KBM-7 (cell line): ENCODE measurements around the gene RCC1.
A peak's percentile ranks its signal among the peaks of the same experiment; 100 is the strongest.
"Not testable (repeated sequence)": the region's sequence is repeated elsewhere in the genome, so short reads cannot be mapped to it uniquely, and the experiment has no call there.

ENCODE experiments used
- DNase-seq: peaks from one replicate; pipeline ENCODE4 v3.0.0-alpha.2; 2015
- in situ Hi-C: fragments of 300-500 bp; cut with MboI; formaldehyde crosslinking; loops from 2 replicates; pipeline ENCODE4 v1.14.3; 2020; ENCODE audit warnings: low sequenced_read_pairs, low pct_unique_long_range_greater_than_20kb, mixed read lengths

RCC1 gene

DNA sequence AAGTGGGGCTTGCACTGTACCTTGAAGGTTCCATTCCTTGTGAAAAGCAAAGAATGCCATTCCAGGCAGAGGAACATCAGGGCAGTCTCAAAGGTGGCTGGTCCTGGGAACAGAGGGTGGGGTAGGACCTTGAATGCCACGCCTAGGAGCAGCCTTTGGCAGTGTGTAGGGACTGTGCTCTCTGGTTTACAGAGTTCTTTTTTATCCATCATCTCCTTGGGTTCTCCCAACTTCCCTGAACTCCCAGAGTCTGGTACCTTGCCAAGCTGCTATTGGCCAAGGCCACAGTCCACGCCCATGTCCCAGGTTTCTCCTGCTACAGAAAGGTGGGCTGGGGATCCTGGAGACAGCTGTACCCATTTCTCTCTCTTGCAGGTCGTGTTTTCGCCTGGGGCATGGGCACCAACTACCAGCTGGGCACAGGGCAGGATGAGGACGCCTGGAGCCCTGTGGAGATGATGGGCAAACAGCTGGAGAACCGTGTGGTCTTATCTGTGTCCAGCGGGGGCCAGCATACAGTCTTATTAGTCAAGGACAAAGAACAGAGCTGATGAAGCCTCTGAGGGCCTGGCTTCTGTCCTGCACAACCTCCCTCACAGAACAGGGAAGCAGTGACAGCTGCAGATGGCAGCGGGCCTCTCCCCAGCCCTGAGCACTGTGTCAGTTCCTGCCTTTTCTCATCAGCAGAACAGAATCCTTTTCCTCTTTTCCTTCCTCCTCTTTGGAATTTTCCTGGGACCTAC, 31.8 kb downstream of the RCC1 start:
- in situ Hi-C loops = no loop called here
- DNase-seq = no peak

DNA sequence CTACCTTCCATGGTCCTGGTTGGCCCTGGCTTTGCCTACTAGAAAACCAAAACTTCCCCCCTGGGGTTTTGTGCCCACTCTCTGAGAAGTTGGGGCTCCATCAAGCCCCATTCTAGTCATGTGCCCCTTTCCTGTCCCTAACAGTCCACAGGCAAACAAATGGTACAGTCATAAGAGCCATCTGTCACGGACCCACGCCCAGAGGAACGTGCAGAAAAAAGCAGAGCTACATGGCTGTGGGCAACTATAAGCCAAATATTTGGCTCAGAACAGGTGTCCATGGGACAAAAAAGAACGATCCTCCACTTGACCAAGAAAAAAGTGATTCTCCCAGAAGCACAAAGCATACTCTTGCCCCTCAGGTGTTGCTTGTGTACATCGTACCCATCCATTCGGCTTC, 32.4 kb downstream of the RCC1 start:
- DNase-seq = no peak
- in situ Hi-C loops = no loop called here

DNA sequence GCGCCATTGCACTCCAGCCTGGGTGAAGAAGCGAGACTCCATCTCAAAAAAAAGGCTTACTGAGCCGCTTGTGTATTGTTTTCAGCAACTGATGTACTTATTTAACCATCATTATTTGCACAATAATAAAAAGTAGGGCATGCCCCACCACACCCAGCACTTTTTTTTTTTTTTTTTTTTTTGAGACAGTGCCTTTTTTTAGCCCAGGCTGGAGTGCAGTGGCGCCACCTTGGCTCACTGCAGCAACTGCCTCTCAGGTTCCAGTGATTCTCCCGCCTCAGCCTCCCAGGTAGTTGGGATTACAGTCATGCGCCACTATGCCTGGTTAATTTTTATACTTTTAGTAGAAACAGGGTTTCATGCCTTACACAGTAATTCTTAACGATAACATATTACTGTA, 34.8 kb downstream of the RCC1 start:
- in situ Hi-C loops = no loop called here
- DNase-seq = peak; percentile 37

DNA sequence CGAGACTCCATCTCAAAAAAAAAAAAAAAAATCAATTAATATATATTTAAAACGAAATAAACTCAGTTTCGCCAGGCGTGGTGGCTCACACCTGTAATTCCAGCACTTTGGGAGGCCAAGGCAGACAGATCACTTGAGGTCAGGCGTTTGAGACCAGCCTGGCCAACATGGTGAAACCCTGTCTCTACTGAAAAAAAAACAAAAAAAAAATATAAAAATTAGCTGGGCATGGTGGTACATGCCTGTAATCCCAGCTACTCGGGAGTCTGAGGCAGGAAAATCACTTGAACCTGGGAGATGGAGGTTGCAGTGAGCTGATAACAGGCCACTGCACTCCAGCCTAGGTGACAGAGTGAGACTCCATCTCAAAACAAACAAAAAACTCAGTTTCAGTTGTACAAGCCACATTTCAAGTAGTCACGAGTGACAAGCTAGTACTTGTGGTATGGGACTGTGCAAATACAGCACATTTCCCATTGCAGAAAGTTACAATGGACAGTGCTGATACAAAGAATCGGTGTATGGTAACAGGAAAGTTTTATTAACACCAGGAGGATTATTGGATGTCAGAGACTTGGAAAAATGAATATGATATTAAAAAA, 35.7 kb downstream of the RCC1 start:
- not testable (repeated sequence) for DNase-seq

DNA sequence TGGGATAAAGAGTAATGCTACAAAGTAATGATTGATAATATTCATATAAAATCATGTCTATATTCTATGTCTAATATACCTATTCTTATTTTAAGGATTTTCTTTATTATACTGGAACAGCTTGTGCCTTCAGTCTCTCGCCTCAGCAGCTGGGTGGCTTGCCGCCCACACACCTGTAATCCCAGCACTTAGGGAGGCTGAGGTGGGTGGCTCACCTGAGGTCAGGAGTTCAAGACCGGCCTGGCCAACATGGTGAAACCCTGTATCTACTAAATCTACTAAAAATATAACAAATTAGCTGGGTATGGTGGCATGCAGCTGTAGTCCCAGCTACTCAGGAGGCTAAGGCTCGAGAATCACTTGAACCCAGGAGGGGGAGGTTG, 39.4 kb downstream of the RCC1 start:
- in situ Hi-C loops = no loop called here
- no peak for DNase-seq

More for the DNA sequence above, 35.7 kb downstream of the RCC1 start:
- in situ Hi-C loops = not testable (repeated sequence)

DNA sequence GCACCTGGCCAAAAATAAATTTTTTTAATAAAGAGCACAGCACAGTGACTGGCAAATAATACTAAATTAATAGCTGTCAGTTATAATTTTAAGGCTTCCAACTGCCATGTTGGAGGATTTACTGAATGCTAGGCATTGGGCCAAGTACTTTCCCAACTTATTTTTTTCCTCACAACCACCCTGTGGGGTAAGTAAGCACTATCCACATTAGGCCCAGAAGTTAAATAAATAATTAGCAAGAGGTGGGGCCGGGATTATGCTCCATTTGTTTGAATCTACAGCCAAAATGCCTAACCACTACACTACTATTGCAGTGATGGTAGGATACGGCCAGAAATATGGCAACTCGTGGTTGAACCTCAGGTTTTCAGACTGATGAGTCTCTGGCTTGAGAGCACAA, 42.5 kb downstream of the RCC1 start:
- in situ Hi-C loops = no loop called here
- no peak for DNase-seq

DNA sequence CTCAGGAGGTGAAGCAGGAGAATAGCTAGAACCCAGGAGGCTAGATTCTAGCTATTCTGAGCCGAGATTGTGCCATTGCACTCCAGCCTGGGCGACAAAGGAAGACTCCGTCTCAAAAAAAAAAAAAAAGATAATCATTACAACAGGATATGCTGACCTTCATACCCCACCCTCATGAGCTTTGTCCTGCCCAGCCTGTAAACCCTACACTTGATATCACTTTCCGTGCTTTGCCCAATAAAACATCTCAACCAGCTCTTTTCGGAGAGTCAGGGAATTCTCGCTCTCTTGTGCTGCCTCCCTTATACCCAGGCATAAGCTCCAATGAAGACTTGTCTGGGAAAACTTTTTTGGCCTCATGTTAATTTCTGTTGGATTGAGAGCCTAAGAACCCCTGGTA, 45.5 kb downstream of the RCC1 start:
- in situ Hi-C loops = no loop called here
- no peak for DNase-seq

DNA sequence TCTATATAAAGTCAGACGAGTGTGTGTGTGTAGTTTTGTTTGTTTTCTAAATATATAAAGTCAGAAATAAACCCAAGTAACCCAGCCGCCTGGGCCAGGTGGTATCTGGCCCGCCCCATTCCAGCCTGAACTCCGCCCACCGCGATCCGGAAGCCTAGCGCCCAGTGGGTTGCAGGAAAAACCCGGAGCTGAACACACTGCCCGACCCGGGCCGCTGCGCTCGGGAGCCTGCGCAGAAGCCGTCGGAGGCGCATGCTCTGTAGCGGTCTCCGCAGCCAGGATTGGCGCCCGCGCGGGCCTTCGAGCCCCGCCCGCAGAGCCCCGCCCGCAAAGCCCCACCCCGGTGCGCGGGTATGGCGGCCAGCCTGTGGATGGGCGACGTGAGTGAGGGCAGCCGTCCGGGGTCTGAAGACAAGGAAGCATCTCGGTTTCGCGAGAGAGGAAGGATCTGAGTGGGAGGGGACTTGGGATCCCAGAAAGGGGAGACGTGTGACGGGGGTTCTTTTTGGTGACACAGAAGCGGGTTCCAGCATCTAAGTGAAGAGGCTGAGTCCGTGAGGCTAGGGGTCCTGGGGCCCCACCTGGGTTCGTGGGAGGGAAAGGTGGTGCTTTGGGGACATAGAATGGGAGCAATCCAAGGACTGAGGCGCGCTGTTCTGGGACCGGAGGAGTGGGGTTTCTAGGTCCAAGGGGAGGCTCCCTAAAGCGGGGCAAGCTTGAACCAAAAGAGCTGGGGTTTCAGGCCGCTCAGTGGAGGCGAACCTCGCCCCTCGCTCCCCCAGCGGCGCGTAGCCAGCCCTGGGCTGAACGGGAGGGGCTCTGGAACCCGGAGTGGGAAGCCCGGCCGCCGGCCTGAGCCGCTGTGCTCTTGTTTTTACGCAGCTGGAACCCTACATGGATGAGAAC, 47.2 kb downstream of the RCC1 start, which contains the start of gene TRNAU1AP:
Gene TRNAU1AP, plus strand, starts transcription at position 328 of the 906 bp plus-strand sequence. Its CDS starts 26 bp downstream, at position 354.
- DNase-seq = peak; percentile 96
- in situ Hi-C loops = no loop called here

DNA sequence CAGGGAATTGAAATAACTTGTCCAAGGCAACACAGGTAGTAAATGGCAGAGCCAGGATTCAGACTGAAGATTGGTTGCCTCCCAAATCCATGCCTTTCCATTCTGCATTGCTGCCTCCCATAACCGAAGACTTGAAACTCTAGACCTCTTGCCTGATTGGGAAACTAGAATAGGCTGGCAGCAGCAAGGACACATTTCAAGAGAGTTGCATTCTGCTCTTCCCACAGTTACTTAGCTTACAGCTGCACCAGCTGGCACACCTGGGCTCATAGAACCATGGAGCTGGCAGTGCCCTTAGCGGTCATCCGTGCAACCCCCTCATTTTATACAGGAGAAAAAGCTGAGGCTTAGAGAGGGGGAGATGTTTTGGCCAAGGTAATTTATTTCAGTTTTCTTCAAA, 55.0 kb downstream of the RCC1 start:
- in situ Hi-C loops = no loop called here
- DNase-seq = no peak

DNA sequence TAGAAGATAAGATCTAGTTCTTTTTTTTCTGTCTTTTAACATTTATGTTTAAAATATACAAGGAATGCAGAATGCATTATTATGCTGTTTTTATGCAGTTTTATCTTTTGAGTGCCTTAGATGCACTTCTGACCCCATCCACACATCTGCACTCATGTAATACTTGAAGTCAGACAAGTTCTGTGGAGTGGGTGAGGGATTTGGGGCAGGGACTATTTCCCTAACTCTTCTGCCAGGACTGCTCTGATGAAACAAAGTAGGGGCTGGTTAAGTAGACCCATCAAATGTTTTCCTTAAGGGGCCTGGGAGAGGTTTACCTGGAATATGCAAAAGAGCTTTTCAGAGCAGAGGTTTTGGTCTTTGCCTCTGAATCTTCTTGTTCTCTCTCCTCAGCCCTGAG, 58.5 kb downstream of the RCC1 start:
- in situ Hi-C loops = no loop called here
- no peak for DNase-seq

DNA sequence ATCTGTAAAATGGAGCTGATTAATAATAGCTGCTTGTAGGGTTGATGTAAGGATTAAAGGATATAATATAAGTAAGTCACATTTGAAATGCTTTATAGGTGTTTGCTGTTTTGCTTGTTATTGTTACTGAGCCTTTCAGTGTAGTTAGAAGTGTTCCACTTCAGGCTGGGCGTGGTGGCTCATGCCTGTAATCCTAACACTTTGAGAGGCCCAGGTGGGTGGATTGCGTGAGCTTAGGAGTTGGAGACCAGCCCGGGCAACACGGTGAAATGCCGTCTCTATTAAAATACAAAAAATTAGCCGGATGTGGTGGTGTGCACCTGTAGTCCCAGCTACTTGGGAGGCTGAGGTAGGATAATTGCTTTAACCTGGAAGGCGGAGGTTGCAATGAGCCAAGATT, 59.2 kb downstream of the RCC1 start:
- no peak for DNase-seq
- in situ Hi-C loops = no loop called here

DNA sequence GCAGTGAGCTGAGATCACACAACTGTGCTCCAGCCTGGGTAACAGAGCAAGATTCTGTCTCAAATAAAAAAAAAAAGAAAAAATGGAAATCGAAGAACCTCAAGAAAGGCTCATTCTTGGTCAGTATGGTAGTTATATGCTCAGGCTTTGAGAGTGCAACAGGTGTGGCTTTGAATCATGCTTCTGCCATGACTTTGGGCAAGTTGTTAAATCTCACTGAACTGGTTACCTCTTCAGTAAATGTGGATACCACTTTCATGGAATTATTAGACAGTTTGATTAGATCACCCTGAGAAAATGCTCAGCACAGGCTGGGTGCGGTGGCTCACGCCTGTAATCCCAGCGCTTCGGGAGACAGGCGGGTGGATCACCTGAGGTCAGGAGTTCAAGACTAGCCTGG, 59.9 kb downstream of the RCC1 start:
- no peak for DNase-seq
- in situ Hi-C loops = no loop called here

DNA sequence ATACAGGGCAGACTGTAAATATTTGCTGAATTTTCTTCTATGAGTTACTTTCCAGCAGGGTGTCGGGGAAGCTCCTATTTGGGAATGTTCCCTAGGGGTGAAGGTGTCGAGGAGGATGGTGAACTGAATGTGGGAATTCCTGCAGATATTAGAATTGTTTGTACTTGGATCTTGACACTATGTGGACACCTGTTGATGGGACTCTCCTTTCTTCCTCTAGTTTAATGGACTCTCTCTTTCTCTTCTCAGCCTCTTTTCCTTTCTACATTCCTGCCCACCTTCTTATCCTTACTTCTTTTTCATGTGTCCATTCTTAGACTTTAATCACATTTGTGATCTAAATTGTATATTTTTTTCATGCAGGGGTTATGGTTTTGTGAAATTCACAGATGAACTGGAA, 61.1 kb downstream of the RCC1 start:
- in situ Hi-C loops = no loop called here
- no peak for DNase-seq

DNA sequence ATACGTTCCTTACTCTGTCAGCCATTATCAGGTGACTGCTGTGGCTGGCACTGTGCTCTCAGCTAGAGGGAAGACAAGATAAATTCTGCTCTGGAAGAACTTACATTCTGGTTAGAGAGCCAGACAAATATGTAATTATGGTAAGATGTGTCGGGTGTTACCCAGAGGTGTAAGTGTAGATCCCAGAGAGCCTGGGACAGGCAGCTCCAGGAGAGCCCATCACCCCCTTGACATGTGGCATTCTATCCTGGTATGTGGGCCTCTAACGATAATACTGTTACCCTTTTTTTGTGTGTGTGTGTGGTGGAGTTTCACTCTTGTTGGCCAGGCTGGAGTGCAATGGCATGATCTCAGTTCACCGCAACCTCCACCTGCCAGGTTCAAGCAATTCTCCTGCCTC, 66.1 kb downstream of the RCC1 start:
- in situ Hi-C loops = no loop called here
- DNase-seq = no peak

DNA sequence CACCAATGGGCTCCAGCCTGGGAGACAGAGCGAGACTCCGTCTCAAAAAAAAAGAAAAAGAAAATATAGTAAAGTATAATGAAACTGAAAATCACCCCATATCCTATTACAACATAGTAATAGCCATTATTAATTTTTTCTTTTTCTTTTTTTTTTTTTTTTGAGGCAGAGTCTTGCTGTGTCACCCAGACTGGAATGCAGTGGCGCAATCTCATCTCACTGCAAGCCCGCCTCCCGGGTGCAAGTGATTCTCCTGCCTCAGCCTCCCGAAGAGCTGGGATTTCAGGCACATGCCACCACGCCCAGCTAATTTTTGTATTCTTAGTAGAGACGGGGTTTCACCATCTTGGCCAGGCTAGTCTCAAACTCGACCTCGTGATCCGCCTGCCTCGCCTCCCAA, 67.0 kb downstream of the RCC1 start:
- in situ Hi-C loops = not testable (repeated sequence)

DNA sequence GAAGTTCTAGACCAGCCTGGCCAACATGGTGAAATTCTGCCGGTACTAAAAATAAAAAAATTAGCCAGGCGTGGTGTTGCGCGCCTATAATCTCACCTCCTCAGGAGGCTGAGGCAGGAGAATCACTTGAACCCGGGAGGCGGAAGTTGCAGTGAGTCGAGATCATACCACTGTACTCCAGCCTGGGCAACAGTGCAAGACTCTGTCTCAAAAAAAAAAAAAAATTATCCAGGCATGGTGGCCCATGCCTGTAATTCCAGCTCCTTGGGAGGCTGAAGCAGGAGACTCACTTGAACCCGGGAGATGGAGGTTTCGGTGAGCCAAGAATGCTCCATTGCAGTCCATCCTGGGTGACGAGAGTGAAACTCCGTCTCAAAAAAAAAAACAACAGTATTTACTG, 67.7 kb downstream of the RCC1 start:
- no peak for DNase-seq
- in situ Hi-C loops = no loop called here

More for the DNA sequence above, 67.0 kb downstream of the RCC1 start:
- not testable (repeated sequence) for DNase-seq

DNA sequence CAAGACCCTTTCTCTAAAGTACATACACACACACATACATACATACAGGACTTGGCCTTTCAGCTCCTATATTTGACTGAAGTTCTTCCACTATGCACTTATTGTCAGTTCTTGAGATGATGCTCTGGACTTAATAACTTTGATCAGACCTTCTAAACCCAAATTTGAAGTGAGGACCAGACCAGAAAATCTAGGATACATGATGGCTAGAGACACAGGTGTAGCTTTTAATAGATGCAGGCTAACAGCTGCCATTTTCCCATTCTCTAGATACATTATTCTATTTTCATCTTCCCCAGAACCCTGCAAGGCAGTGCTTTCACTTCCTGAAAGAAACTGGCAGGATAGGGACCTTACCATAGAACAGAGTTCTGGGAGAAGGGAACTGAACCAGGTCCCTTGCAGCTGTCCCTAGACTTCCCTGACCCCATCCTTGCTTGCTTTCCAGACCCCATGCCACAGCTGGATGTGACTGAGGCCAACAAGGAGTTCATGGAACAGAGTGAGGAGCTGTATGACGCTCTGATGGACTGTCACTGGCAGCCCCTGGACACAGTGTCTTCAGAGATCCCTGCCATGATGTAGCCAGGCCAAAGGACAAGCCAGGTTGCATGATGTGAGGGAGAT, 71.3 kb downstream of the RCC1 start:
- DNase-seq = peak; percentile 49
- in situ Hi-C loops = no loop called here

DNA sequence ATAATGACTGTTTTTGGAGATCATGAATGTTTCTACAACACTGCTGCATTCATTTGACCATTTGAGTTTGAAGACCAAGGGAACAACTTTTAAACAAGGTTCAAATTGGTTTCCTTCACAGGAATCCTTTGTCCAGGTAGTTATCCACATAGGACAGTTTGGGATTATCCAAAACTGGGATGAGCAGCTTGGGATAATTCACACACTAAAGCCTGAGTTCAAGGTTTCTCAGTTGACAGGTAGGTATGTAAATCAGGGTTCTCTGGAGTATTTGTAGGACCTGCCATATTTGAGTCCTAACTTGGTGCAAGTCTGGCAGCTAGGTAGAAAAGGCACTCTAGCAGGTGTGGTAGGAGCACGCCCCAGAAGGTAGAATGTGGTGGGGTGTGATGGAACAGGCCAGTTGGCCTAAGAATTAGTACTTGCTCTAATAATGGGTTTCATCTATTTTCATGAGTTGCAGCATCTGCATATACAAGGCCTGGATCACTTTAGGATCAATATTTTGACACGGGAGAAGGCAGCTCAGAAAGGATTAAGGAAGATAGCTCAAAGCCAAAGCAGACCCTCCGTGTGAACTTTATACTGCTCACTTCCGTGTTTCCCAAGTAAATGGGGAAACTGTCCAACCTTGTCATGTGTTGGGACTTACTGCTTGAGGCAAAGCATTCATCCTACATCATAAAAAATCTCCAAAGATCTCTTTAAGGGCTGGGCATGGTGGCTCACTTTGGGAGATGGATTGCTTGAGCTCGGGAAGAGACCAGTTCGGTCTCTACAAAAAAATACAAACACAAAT, 72.1 kb downstream of the RCC1 start:
- in situ Hi-C loops = no loop called here
- DNase-seq = peak; percentile 23

DNA sequence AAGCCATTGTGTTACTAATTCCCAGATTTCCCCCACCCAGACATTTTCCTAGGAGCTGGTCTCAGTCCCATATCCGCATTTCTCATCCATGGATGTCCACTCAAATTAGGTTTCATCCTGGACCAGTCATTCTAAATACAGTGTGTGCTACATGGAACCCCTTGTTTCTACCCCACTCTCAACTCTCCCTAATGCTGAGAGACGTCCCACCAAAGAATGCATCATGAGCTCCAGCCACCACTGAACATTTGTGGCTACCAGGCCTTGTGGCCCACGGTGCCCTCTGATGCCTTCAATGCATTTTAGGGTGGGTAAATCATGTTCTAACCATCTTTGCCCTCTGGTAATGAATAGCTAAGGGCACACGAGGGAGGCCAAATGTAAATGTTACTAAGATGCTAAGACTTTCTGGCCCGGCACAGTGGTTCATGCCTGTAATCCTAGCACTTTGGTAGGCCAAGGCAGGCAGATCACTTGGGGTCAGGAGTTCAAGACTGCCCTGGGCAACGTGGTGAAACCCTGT, 72.9 kb downstream of the RCC1 start:
- in situ Hi-C loops = no loop called here
- DNase-seq = no peak
